ENCODE data around the gene PCDH18. TPM values are rescaled to one million over a fixed set of nuclear protein-coding genes. Genes with fewer than 3 reads are reported as not detected.
"Not testable (repeated sequence)": the region's sequence is repeated elsewhere in the genome, so short reads cannot be mapped to it uniquely, and the experiment has no call there.

The PCDH18 gene
- total RNA-seq, 1 donor from 2014 or later: not detected

- intact Hi-C loops (cut with micrococcal nuclease): no loop called here
These were observed 6.2 kb upstream of the PCDH18 start for GRCh38 chr4:137538526-137538925.

GRCh38 chr4:137537807-137538206 is 5.5 kb upstream of the PCDH18 start:
- DNase-seq (ENCODE audit: low spot score); H3K36me3 Mint-ChIP-seq (ENCODE audit: low read depth); H3K4me1 Mint-ChIP-seq (ENCODE audit: low read depth); H3K4me3 Mint-ChIP-seq; intact Hi-C loops (cut with micrococcal nuclease); H3K9me3 Mint-ChIP-seq; H3K27ac Mint-ChIP-seq; H3K27me3 Mint-ChIP-seq (ENCODE audit: insufficient read depth): not testable (repeated sequence)

More at GRCh38 chr4:137538526-137538925, 6.2 kb upstream of the PCDH18 start:
- H3K4me3 Mint-ChIP-seq: no peak overlapping the region
- H3K27me3 Mint-ChIP-seq (ENCODE audit: insufficient read depth): no peaks in the 10 kb centered on the region
- H3K36me3 Mint-ChIP-seq (ENCODE audit: low read depth): no peaks in the 10 kb centered on the region
- no peaks in the 10 kb centered on the region for H3K9me3 Mint-ChIP-seq
- no peak overlapping the region for H3K27ac Mint-ChIP-seq
- no peaks in the 10 kb centered on the region for H3K4me1 Mint-ChIP-seq (ENCODE audit: low read depth)
- no peak for DNase-seq (ENCODE audit: low spot score)

DNA sequence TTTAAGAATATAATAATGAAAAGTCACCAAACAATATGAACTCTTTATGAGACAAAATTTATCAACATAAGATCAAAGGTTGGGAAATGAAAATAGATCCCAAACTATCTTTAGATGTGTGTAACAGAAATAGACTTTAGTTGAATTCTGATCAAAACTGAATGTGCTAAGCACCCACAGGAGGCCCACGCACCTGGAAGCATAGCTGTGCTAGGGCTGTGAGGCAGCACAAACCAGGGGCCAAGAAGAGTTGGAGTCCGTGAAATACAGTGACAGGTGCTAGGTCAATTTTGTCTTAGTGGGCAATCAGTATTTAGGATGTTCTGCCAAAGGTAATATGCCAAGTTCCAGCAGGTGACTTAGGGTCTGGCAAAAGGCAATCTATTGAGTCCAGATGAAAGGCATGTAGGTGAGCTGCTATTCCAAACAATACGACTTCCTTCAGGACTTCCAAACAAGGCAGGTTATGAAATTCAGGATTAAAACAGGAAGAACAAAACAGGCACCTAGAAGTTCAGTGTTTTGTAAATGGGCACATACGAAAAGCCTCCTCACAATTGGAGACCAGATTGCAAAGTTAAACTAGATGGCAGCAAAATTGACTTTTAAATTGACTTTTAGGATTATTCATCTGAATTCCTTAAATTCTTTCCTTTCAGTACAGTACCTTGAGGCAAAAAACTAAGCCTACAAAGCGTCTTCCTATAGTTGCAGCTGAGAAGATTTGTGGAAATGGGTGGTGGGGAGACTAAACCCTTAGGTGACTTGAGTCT is 4.7 kb upstream of the PCDH18 start:
- H3K4me1 Mint-ChIP-seq (ENCODE audit: low read depth): no peaks in the 10 kb centered on the region
- H3K36me3 Mint-ChIP-seq (ENCODE audit: low read depth): no peaks in the 10 kb centered on the region
- no peaks in the 10 kb centered on the region for H3K27me3 Mint-ChIP-seq (ENCODE audit: insufficient read depth)
- no peak overlapping the region for H3K4me3 Mint-ChIP-seq
- no peaks in the 10 kb centered on the region for H3K9me3 Mint-ChIP-seq
- no peak overlapping the region for H3K27ac Mint-ChIP-seq
- no peak for DNase-seq (ENCODE audit: low spot score)
- intact Hi-C loops (cut with micrococcal nuclease): no loop called here

GRCh38 chr4:137535718-137536117 is 3.4 kb upstream of the PCDH18 start:
- Mint-ChIP-seq H3K4me1 (ENCODE audit: low read depth) (no peaks in the 10 kb centered on the region), H3K27me3 (ENCODE audit: insufficient read depth) (no peaks in the 10 kb centered on the region), H3K9me3 (no peaks in the 10 kb centered on the region), H3K27ac (no peak overlapping the region), H3K4me3 (no peak overlapping the region), H3K36me3 (ENCODE audit: low read depth) (no peaks in the 10 kb centered on the region)
- no peak for DNase-seq (ENCODE audit: low spot score)
- intact Hi-C loops (cut with micrococcal nuclease): no loop called here

DNA sequence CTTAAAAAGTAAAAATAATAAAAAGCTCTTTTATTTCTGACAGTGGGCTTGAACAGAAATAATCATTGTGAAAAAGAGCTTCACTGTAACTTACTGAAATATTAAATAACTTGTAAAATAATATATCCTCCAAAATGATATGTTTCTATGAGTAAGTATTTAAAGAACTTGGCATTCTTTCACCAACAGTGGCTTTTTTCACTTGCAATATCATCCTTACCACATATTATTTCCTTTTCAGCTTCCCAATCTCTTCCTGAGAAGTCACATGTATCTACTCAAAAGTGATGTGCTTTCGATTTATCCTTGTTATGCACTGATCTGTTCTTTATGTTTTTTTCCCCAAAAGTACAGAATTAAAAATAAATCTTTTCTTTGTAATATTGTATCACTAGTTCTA is 2.2 kb upstream of the PCDH18 start:
- no peaks in the 10 kb centered on the region for H3K36me3 Mint-ChIP-seq (ENCODE audit: low read depth)
- H3K27me3 Mint-ChIP-seq (ENCODE audit: insufficient read depth): no peaks in the 10 kb centered on the region
- no peaks in the 10 kb centered on the region for H3K9me3 Mint-ChIP-seq
- DNase-seq (ENCODE audit: low spot score): no peak
- H3K4me3 Mint-ChIP-seq: no peak overlapping the region
- H3K27ac Mint-ChIP-seq: no peak overlapping the region
- intact Hi-C loops (cut with micrococcal nuclease): no loop called here
- H3K4me1 Mint-ChIP-seq (ENCODE audit: low read depth): no peaks in the 10 kb centered on the region

GRCh38 chr4:137533855-137534254 is 1.6 kb upstream of the PCDH18 start:
- no peaks in the 10 kb centered on the region for H3K27me3 Mint-ChIP-seq (ENCODE audit: insufficient read depth)
- H3K9me3 Mint-ChIP-seq: no peaks in the 10 kb centered on the region
- H3K27ac Mint-ChIP-seq: no peak overlapping the region
- intact Hi-C loops (cut with micrococcal nuclease): no loop called here
- no peak overlapping the region for H3K4me3 Mint-ChIP-seq
- no peak for DNase-seq (ENCODE audit: low spot score)
- no peaks in the 10 kb centered on the region for H3K4me1 Mint-ChIP-seq (ENCODE audit: low read depth)
- H3K36me3 Mint-ChIP-seq (ENCODE audit: low read depth): no peaks in the 10 kb centered on the region

DNA sequence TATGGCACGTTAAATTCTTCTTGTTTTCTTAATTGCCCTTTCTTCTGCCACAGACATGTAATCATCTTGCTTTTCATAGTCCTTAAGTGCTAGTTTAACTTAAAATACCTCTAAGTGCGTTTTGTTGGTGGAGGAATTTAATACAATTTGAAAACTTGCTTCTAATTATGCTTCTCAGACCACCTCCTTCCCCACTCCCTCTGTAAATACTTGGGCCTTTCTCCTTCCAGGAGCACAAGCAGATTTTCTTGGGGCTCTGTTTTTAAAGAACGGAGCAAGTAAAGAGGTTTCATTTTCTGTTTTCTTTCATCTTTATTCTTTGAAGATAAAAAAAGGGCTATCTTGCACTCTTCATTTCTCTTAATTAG is 559 bp upstream of the PCDH18 start:
- no peak for DNase-seq (ENCODE audit: low spot score)
- Mint-ChIP-seq H3K9me3 (no peaks in the 10 kb centered on the region), H3K27me3 (ENCODE audit: insufficient read depth) (no peaks in the 10 kb centered on the region)

DNA sequence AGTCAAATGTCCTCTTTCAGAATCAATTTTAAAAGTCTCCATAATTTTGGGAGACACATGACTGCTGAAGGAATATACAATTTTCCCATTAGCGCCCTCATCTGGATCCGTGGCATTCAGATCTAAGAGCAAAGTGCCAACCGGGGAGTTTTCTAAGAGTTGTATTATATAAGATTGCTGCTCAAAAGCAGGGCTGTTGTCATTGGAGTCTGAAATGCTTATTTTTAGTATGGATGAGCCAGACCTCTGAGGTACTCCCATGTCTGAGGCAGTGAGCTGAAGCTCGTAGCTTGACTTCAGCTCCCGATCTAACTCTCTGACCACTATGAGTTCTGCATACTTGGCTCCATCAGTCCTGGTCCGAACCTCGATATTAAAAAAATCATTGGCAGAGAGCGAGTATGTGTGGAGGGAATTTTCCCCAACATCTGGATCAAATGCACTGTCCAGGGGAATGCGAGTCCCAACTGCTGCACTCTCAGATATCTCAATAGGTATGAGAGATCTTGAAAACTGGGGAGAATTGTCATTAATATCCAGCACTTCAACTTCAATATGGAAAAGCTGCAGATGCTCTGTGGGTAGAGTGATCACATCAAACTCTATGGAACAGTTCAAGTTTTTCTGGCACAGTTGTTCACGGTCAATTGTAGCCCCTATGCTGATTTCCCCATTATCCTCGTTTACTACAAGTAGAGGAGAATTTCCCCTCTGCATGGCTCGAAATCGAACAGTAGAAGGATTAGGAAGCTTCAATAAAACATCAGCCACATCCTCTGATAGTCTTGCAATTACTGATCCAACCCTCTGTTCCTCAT is 917 bp downstream of the PCDH18 start:
- H3K27ac Mint-ChIP-seq: no peak overlapping the region
- H3K9me3 Mint-ChIP-seq: no peaks in the 10 kb centered on the region
- no peaks in the 10 kb centered on the region for H3K36me3 Mint-ChIP-seq (ENCODE audit: low read depth)
- DNase-seq (ENCODE audit: low spot score): no peak
- intact Hi-C loops (cut with micrococcal nuclease): no loop called here
- no peak overlapping the region for H3K4me3 Mint-ChIP-seq
- H3K27me3 Mint-ChIP-seq (ENCODE audit: insufficient read depth): no peaks in the 10 kb centered on the region
- H3K4me1 Mint-ChIP-seq (ENCODE audit: low read depth): no peaks in the 10 kb centered on the region

More for the DNA sequence above, 559 bp upstream of the PCDH18 start:
- no peak overlapping the region for H3K27ac Mint-ChIP-seq
- no peaks in the 10 kb centered on the region for H3K4me1 Mint-ChIP-seq (ENCODE audit: low read depth)
- no peak overlapping the region for H3K4me3 Mint-ChIP-seq
- intact Hi-C loops (cut with micrococcal nuclease): no loop called here
- H3K36me3 Mint-ChIP-seq (ENCODE audit: low read depth): no peaks in the 10 kb centered on the region

GRCh38 chr4:137530176-137530575 is 2.1 kb downstream of the PCDH18 start:
- H3K27me3 Mint-ChIP-seq (ENCODE audit: insufficient read depth): no peaks in the 10 kb centered on the region
- H3K27ac Mint-ChIP-seq: no peak overlapping the region
- intact Hi-C loops (cut with micrococcal nuclease): no loop called here
- no peaks in the 10 kb centered on the region for H3K4me1 Mint-ChIP-seq (ENCODE audit: low read depth)
- no peak overlapping the region for H3K4me3 Mint-ChIP-seq
- DNase-seq (ENCODE audit: low spot score): no peak
- no peaks in the 10 kb centered on the region for H3K36me3 Mint-ChIP-seq (ENCODE audit: low read depth)
- no peaks in the 10 kb centered on the region for H3K9me3 Mint-ChIP-seq

GRCh38 chr4:137529432-137529831 is 2.9 kb downstream of the PCDH18 start:
- Mint-ChIP-seq H3K9me3 (no peaks in the 10 kb centered on the region), H3K27me3 (ENCODE audit: insufficient read depth) (no peaks in the 10 kb centered on the region)
- intact Hi-C loops (cut with micrococcal nuclease): no loop called here

GRCh38 chr4:137528673-137529072 is 3.6 kb downstream of the PCDH18 start:
- Mint-ChIP-seq H3K4me1 (ENCODE audit: low read depth) (no peaks in the 10 kb centered on the region), H3K36me3 (ENCODE audit: low read depth) (no peaks in the 10 kb centered on the region), H3K9me3 (no peaks in the 10 kb centered on the region), H3K27ac (no peak overlapping the region), H3K4me3 (no peak overlapping the region), H3K27me3 (ENCODE audit: insufficient read depth) (no peaks in the 10 kb centered on the region)
- intact Hi-C loops (cut with micrococcal nuclease): no loop called here
- no peak for DNase-seq (ENCODE audit: low spot score)

More at GRCh38 chr4:137529432-137529831, 2.9 kb downstream of the PCDH18 start:
- DNase-seq (ENCODE audit: low spot score): no peak
- Mint-ChIP-seq H3K4me1 (ENCODE audit: low read depth) (no peaks in the 10 kb centered on the region), H3K27ac (no peak overlapping the region), H3K4me3 (no peak overlapping the region), H3K36me3 (ENCODE audit: low read depth) (no peaks in the 10 kb centered on the region)

DNA sequence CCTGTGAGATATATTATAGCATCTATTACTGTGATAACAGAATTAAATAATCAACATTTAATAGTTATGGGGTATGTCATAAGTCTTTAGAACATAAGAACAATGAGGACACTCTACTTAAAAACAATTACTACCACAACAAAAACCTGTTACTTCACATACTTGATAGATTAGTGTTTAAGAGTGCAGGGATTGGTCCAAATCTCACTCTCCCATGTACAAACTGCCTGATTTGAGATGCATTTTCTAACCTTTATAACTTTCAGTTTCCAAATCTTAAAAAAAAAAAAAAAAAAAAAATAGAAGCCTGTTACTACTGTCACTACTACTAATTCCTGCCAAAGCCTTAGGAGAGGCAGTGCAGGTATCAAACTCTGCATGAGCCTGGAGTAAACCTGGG is 5.6 kb downstream of the PCDH18 start:
- no peak overlapping the region for H3K27ac Mint-ChIP-seq
- H3K27me3 Mint-ChIP-seq (ENCODE audit: insufficient read depth): no peaks in the 10 kb centered on the region
- H3K9me3 Mint-ChIP-seq: no peaks in the 10 kb centered on the region
- no peak for DNase-seq (ENCODE audit: low spot score)
- intact Hi-C loops (cut with micrococcal nuclease): no loop called here
- no peak overlapping the region for H3K4me3 Mint-ChIP-seq
- no peaks in the 10 kb centered on the region for H3K4me1 Mint-ChIP-seq (ENCODE audit: low read depth)
- H3K36me3 Mint-ChIP-seq (ENCODE audit: low read depth): no peaks in the 10 kb centered on the region

GRCh38 chr4:137524725-137525369 is 7.4 kb downstream of the PCDH18 start:
- no peak for DNase-seq (ENCODE audit: low spot score)
- Mint-ChIP-seq H3K4me3 (no peak overlapping the region), H3K27ac (no peak overlapping the region), H3K9me3 (no peaks in the 10 kb centered on the region), H3K27me3 (ENCODE audit: insufficient read depth) (no peaks in the 10 kb centered on the region), H3K36me3 (ENCODE audit: low read depth) (no peaks in the 10 kb centered on the region), H3K4me1 (ENCODE audit: low read depth) (no peaks in the 10 kb centered on the region)
- intact Hi-C loops (cut with micrococcal nuclease): no loop called here
